DND-41 (cell line): ENCODE results near the gene BCL11A.

ENCODE experiments used
- CTCF ChIP-seq: IDR thresholded peaks from 2 replicates; pipeline ENCODE4 v1.5.1; 2012; ENCODE audit warnings: borderline replicate concordance, low read length, moderate library complexity, mild to moderate bottlenecking; ENCODE audit not compliant: poor library complexity, severe bottlenecking; ENCODE audit errors: extremely low read depth
- EZH2 ChIP-seq: IDR thresholded peaks from 3 replicates; pipeline ENCODE4 v1.6.1; 2012; ENCODE audit warnings: borderline replicate concordance, low read depth, mild to moderate bottlenecking, moderate library complexity, low read length, inconsistent platforms; ENCODE audit not compliant: severe bottlenecking

- TF ChIP-seq CTCF (no peak), EZH2 (no peak)
Measured at GRCh38 chr2:60595953-60596352, 42.5 kb upstream of the BCL11A start.
